AG20443 (cell line): ENCODE measurements around the gene ADAMTS10.
"Not testable (repeated sequence)": the region's sequence is repeated elsewhere in the genome, so short reads cannot be mapped to it uniquely, and the experiment has no call there.

Experiments
- DNase-seq: peaks from one replicate; pipeline ENCODE4 v3.0.0; 2012; ENCODE audit warnings: low spot score, mixed read lengths

ADAMTS10 gene

GRCh38 chr19:8592231-8593009 is 18.1 kb downstream of the ADAMTS10 start:
- DNase-seq, result peak; percentile 95

- DNase-seq, result no peak
These were observed 21.3 kb downstream of the ADAMTS10 start for GRCh38 chr19:8589177-8589714.

- DNase-seq, result peak; percentile 55
These were observed 24.4 kb downstream of the ADAMTS10 start for GRCh38 chr19:8585894-8586750.

- DNase-seq, result no peak
These were observed 25.3 kb downstream of the ADAMTS10 start for GRCh38 chr19:8584965-8585893.

- DNase-seq, result peak; percentile 83
These were observed 29.7 kb downstream of the ADAMTS10 start for GRCh38 chr19:8580710-8581281.

- peak; percentile 81 for DNase-seq
These were observed 31.8 kb downstream of the ADAMTS10 start for GRCh38 chr19:8578642-8579265.

- no peak for DNase-seq
These were observed 32.8 kb downstream of the ADAMTS10 start for GRCh38 chr19:8577741-8578140.

GRCh38 chr19:8577247-8577646 is 33.3 kb downstream of the ADAMTS10 start, which contains the start of gene MYO1F:
TSS of gene MYO1F (minus strand) at chr19:8577442. CDS start at chr19:8577309, 133 bp downstream.
- no peak for DNase-seq

- DNase-seq, result no peak
These were observed 34.1 kb downstream of the ADAMTS10 start for GRCh38 chr19:8576273-8576993.

GRCh38 chr19:8575467-8575997 is 35.0 kb downstream of the ADAMTS10 start:
- peak; percentile 43 for DNase-seq

- not testable (repeated sequence) for DNase-seq
These were observed 35.9 kb downstream of the ADAMTS10 start for GRCh38 chr19:8574619-8574922.

- DNase-seq, result no peak
These were observed 37.2 kb downstream of the ADAMTS10 start for GRCh38 chr19:8573316-8573715.

GRCh38 chr19:8571006-8571411 is 39.5 kb downstream of the ADAMTS10 start:
- peak; percentile 82 for DNase-seq

- DNase-seq, result peak; percentile 93
These were observed 41.3 kb downstream of the ADAMTS10 start for GRCh38 chr19:8569066-8569771.

- no peak for DNase-seq
These were observed 42.9 kb downstream of the ADAMTS10 start for GRCh38 chr19:8567522-8568172.

GRCh38 chr19:8566855-8567254 is 43.7 kb downstream of the ADAMTS10 start:
- no peak for DNase-seq

- not testable (repeated sequence) for DNase-seq
These were observed 45.6 kb downstream of the ADAMTS10 start for GRCh38 chr19:8564866-8565265.

GRCh38 chr19:8561075-8561764 is 49.3 kb downstream of the ADAMTS10 start:
- DNase-seq, result no peak
